NT2/D1 (cell line): ENCODE results near the gene DUSP28.

Experiments used
- DNase-seq: peaks from one replicate; pipeline ENCODE4 v3.0.0-alpha.2; 2011; ENCODE audit warnings: low read depth, low spot score
- H3K27me3 ChIP-seq: 2 replicates; pipeline ENCODE4 v1.6.0; 2011; ENCODE audit warnings: mild to moderate bottlenecking; ENCODE audit not compliant: insufficient read length, insufficient read depth
- H3K36me3 ChIP-seq: 2 replicates; pipeline ENCODE4 v1.6.1; 2011; ENCODE audit warnings: mild to moderate bottlenecking, low read length, mixed read lengths; ENCODE audit not compliant: insufficient read depth, insufficient read length
- H3K4me1 ChIP-seq: 2 replicates; pipeline ENCODE4 v1.5.1; 2011; ENCODE audit not compliant: insufficient read depth, insufficient read length
- H3K4me3 ChIP-seq: 2 replicates; pipeline ENCODE4 v1.5.1; 2011; ENCODE audit warnings: low read depth; ENCODE audit not compliant: insufficient read length
- H3K9ac ChIP-seq: 2 replicates; pipeline ENCODE4 v1.6.0; 2011; ENCODE audit warnings: low read depth; ENCODE audit not compliant: insufficient read length
- H3K9me3 ChIP-seq: 2 replicates; pipeline ENCODE4 v1.5.1; 2011; ENCODE audit warnings: mild to moderate bottlenecking, low read length; ENCODE audit not compliant: insufficient read depth
- SUZ12 ChIP-seq: IDR thresholded peaks from 2 replicates; pipeline ENCODE4 v1.6.1; 2011; ENCODE audit not compliant: insufficient read length, insufficient read depth; ENCODE audit errors: extremely low read depth
- YY1 ChIP-seq: IDR thresholded peaks from 2 replicates; pipeline ENCODE4 v1.6.1; 2011; ENCODE audit not compliant: insufficient read length, insufficient read depth
- ZNF274 ChIP-seq: IDR thresholded peaks from 2 replicates; pipeline ENCODE4 v1.6.1; 2011; ENCODE audit warnings: mild to moderate bottlenecking, low read depth, low read length

Gene DUSP28

GRCh38 chr2:240582781-240583180, 22.6 kb downstream of the DUSP28 start:
- H3K4me1 ChIP-seq: peaks cover 27% of the 10 kb centered on the region
- DNase-seq: no peak

GRCh38 chr2:240583774-240584173, 23.6 kb downstream of the DUSP28 start:
- H3K9me3 ChIP-seq: no peaks in the 10 kb centered on the region
- no peak for TF ChIP-seq YY1
- no peak for TF ChIP-seq SUZ12
- TF ChIP-seq ZNF274: no peak
- no peak overlapping the region for H3K4me3 ChIP-seq
- DNase-seq: no peak
- no peak overlapping the region for H3K9ac ChIP-seq
- H3K27me3 ChIP-seq: peaks cover 3% of the 10 kb centered on the region
- H3K4me1 ChIP-seq: peaks cover 34% of the 10 kb centered on the region
- H3K36me3 ChIP-seq: peaks cover 28% of the 10 kb centered on the region

More at GRCh38 chr2:240582781-240583180, 22.6 kb downstream of the DUSP28 start:
- TF ChIP-seq SUZ12 (no peak), YY1 (no peak), ZNF274 (no peak)
- Histone ChIP-seq H3K9me3 (no peaks in the 10 kb centered on the region), H3K4me3 (no peak overlapping the region), H3K9ac (no peak overlapping the region), H3K27me3 (peaks cover under 1% of the 10 kb centered on the region), H3K36me3 (peaks cover 38% of the 10 kb centered on the region)

GRCh38 chr2:240584486-240585031, 24.4 kb downstream of the DUSP28 start:
- H3K4me3 ChIP-seq: peak overlapping the region; percentile 90
- no peak overlapping the region for H3K9ac ChIP-seq

GRCh38 chr2:240585101-240585500, 24.9 kb downstream of the DUSP28 start:
- Histone ChIP-seq H3K4me3 (peak overlapping the region; percentile 90), H3K9me3 (no peaks in the 10 kb centered on the region), H3K9ac (peak overlapping the region; percentile 97), H3K36me3 (peaks cover 29% of the 10 kb centered on the region), H3K27me3 (peaks cover 3% of the 10 kb centered on the region), H3K4me1 (peaks cover 26% of the 10 kb centered on the region)
- DNase-seq: no peak
- TF ChIP-seq SUZ12 (no peak), ZNF274 (no peak), YY1 (no peak)

More at GRCh38 chr2:240584486-240585031, 24.4 kb downstream of the DUSP28 start:
- no peak for DNase-seq
- Histone ChIP-seq H3K27me3 (peaks cover 3% of the 10 kb centered on the region), H3K4me1 (peaks cover 32% of the 10 kb centered on the region), H3K36me3 (peaks cover 24% of the 10 kb centered on the region), H3K9me3 (no peaks in the 10 kb centered on the region)
- no peak for TF ChIP-seq ZNF274

GRCh38 chr2:240585681-240586197, 25.6 kb downstream of the DUSP28 start:
- TF ChIP-seq YY1 (no peak), ZNF274 (no peak), SUZ12 (no peak)
- no peak for DNase-seq

GRCh38 chr2:240586198-240586918, 26.2 kb downstream of the DUSP28 start, which contains the start of gene CAPN10:
Gene CAPN10 (plus strand): TSS chr2:240586734. CDS start chr2:240586912, 178 bp downstream.
- Histone ChIP-seq H3K27me3 (peaks cover 3% of the 10 kb centered on the region), H3K4me1 (peaks cover 21% of the 10 kb centered on the region), H3K9ac (peak within 1 kb of the TSS; percentile 97), H3K36me3 (peaks cover 41% of the 10 kb centered on the region), H3K9me3 (no peaks in the 10 kb centered on the region), H3K4me3 (peak within 1 kb of the TSS; percentile 90)
- TF ChIP-seq SUZ12: no peak
- TF ChIP-seq ZNF274: no peak
- TF ChIP-seq YY1: no peak
- DNase-seq: peak; percentile 90

More at GRCh38 chr2:240585681-240586197, 25.6 kb downstream of the DUSP28 start:
- Histone ChIP-seq H3K36me3 (peaks cover 35% of the 10 kb centered on the region), H3K9me3 (no peaks in the 10 kb centered on the region), H3K4me1 (peaks cover 21% of the 10 kb centered on the region), H3K9ac (peak overlapping the region; percentile 97), H3K27me3 (peaks cover 3% of the 10 kb centered on the region), H3K4me3 (peak overlapping the region; percentile 90)

GRCh38 chr2:240586919-240587800, 27.0 kb downstream of the DUSP28 start:
- peaks cover 3% of the 10 kb centered on the region for H3K27me3 ChIP-seq
- H3K4me3 ChIP-seq: peak overlapping the region; percentile 90
- DNase-seq: no peak
- peaks cover 21% of the 10 kb centered on the region for H3K4me1 ChIP-seq
- peaks cover 49% of the 10 kb centered on the region for H3K36me3 ChIP-seq
- TF ChIP-seq SUZ12 (no peak), YY1 (no peak), ZNF274 (no peak)
- H3K9me3 ChIP-seq: no peaks in the 10 kb centered on the region
- peak overlapping the region; percentile 83 for H3K9ac ChIP-seq
